HuH-7 (cell line): Measurements from ENCODE around the gene FEZF1.

Source experiments
- DNase-seq: peaks from one replicate; pipeline ENCODE4 v3.0.0; 2011; ENCODE audit warnings: low spot score

The FEZF1 gene

GRCh38 chr7:122304319-122304975, at the start of gene FEZF1:
Gene FEZF1, minus strand, starts transcription at chr7:122304750. Its CDS starts 313 bp downstream, at chr7:122304437.
- peak; percentile 84 for DNase-seq

GRCh38 chr7:122352454-122352853, 47.9 kb upstream of the FEZF1 start:
- DNase-seq = no peak

GRCh38 chr7:122350701-122351100, 46.2 kb upstream of the FEZF1 start:
- no peak for DNase-seq

DNA sequence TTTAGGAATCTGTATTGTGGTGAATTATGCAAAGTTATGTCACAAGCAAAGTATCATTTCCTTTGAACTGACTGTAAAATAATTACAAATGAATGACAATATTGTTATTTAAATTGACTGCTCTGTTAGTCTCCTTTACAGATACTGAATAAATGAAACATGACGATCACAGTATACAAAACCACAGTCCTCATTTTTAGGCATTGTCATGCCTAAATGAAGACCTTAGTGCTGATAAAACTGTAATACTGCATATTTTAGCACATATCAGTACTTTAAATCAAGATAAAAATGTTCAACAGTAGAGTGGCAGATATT, 39.7 kb upstream of the FEZF1 start:
- no peak for DNase-seq

- DNase-seq = no peak
These were observed 39.2 kb upstream of the FEZF1 start for GRCh38 chr7:122343601-122344302.

- DNase-seq = no peak
These were observed 35.9 kb upstream of the FEZF1 start for GRCh38 chr7:122340427-122340826.

DNA sequence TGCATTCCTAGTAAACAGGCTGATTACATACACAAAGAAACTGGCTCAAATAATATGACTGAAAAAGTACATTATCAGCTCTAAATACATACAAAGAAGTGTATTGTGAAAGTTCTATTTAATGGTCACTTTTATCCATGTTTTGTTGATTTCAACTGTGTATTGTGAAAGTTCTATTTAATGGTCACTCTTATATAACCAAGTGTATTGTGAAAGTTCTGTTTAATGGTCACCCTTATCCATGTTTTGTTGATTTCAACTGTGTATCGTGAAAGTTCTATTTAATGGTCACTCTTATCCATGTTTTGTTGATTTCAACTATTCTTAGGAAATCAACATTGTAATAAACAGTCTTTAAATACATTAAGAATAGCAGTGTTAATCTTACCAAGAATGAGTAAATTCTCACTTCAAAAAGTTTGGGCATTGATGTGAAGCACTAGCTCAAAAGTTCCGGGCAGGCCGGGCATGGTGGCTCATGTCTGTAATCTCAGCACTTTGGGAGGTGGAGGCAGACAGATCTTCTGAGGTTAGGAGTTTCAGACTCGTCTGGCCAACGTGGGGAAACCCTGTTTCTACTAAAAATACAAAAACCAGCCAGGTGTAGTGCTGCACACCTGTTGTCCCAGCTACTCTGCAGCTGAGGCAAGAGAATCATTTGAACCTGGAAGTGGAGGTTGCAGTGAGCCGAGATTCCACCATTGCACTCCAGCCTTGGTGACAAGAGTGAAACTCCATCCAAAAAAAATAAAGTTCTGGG, 34.8 kb upstream of the FEZF1 start:
- no peak for DNase-seq

DNA sequence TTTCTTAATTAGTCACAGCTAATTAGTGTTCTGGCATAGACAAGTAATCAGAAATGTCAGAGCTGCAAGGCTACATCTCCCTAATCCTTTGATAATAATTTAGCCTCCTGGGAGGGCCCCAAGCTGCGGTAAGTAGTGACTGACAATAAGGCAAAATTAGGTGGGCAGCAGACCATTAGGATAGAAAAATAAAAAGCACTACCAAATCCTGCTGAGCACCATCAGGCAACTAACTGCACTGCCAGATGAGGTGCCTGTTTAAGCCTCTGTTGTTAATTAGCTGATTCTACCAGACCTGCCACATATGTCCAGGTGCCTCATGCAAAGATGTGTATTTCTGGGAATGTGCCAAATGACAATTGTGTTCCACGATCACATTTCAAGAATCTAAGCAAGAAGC, 32.5 kb upstream of the FEZF1 start:
- DNase-seq = no peak

DNA sequence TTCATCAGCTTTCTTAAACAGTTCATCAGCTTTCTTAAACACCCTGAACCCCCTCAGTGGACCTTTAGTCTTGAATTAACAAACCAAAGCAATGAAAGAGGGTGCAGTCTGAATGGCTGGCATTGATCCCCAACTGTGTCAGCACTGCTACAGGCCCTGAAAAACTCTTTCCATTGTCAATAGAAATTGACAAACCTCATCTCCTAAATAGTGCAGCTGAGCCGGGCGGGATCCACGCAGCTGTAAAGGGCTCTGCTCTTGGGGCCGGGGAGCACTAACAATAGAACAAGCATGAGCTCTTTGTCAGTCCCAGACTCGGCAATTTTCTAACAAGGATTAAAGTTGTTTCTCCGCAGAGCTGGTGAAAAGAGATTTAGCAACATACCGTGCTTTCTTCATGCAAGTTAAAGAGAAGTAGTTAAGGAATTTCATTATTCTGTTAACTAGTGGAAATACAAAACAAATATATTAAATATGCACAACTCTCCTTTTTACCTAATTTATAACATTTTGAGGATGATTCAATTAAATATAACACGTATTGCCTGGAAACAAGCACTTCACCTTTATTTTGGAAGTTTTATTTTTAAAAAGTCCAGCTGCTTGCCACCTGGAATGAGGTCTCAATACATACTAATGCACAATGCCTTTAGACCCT, 24.7 kb upstream of the FEZF1 start:
- DNase-seq = no peak

GRCh38 chr7:122327969-122328368, 23.4 kb upstream of the FEZF1 start:
- no peak for DNase-seq

DNA sequence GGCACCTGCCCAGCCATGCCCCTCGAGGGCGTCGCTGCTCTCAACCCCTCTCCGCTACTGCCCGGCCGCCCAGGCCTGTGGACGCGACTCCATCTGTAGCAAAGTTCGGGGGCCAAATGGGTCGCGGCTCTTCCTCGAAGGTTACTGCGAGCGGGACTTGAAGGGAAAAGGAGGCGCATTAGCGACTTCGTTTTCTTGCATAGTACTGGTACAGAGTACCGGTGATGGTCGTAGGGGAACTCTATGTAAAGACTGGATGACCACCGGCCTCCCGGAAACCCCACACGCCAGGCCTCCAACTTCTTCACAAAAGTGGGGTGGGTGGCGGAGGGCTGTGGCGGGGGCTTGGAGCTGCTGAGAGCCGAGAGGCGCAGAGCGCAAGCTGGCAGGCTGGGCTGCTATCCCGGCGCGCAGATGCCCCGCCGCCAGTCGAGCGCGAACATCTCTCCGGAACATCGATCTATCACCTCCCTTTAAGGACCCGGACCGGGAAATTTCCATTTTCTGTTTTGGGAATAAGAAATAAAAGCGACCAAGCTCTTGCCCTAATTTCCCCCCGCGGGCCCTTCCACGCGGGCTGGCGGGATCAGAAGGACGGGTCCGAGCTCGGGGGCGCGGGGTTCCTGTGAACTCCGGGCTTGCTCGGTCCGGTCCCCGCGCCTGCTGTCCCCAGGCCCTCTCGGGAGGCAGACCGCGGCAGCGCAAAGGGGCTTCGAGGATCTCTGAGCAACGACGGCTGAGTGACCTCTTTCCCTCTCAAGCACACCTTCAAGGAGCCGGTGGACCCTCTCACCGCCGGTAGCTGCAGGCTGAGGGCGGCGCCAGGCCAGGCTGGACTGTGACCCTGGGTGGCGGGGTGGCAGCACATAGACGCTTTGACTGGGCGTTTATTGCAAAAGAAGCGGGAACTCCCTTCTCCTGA, 12.2 kb upstream of the FEZF1 start:
- peak; percentile 76 for DNase-seq

DNA sequence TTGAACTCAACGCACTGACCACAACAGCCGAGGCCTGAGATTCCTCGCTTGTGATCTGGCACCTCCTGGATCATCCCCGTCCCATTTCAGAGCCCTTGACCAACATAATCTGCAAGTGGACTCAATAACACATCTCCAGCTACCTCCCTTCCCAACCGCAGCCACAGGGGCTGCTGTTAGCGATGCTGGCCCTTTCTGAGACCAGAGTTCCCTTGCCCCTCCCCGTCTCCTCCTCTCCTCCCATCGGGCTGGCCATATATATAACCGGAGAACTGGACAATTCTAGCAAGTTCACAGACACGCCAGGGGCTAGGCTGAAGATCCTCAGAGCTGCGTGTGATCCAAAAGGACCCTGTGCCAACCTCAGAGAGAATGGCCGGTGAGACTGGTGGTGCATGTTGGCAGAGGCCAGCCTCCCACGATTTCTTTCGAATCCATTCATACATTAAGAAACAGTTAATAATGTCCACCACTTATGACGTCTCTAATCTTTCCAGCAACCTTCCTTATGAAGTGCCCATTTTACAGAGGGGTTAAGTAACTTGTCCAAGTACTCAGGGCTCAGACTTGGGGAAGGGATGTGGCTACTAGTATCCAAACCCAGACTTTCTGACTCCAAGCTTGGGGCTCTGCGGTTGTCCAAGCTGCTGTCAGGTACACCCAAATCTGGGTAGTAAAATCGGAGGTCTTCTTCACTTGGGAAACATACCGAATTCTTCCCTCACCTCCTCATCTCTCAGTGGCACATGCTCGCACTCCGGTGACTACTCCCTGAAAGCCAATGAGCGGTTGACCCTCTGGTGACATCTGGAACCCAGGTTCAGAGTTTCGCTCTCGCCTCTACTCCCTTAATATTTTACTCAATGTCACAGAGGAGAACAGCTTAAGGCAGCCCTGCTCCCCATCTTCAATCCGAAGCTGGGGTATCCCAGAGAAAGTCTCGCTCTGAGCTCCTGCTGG, 11.2 kb upstream of the FEZF1 start:
- DNase-seq = no peak

DNA sequence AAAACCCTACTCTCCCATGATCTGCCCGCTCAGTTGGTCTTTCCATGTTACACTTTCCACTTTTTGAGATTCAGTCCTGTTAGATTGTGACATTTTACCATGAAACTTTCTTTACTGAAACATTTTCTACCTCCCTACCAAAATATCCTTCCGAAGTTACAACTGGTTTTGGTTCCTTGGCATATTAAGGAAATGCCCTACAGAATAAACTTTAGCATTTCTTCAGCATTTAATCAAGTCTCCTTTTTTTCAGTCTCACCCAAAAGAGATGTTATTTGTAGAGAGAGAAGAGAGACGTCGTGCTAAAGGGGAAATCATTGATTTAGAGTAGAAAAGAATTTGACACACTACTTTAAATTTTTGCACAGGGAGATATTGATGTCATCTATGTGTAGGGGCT, 9.7 kb upstream of the FEZF1 start:
- no peak for DNase-seq

DNA sequence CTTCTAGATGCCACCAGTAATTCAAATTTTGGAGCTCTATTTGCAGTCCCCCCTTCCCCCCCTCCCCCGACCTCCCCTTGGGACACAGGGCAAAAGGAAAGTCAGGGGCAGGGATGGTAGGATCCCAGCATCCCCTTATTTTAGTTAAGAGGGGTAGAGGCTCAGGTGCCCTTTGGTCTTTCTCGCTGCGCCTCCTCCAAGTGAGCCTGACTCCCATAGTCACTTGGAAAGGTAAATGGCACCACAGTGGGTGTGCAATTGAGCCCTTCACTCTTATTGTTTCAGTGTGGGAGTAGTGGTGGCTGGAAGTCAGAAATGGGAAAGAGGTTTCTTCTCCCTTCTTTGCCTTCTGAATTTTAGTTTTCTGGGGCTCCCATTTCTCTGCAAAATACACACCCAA, 8.2 kb upstream of the FEZF1 start:
- DNase-seq = no peak

GRCh38 chr7:122311734-122312450, 7.3 kb upstream of the FEZF1 start:
- DNase-seq = no peak

GRCh38 chr7:122311050-122311700, 6.6 kb upstream of the FEZF1 start:
- no peak for DNase-seq

DNA sequence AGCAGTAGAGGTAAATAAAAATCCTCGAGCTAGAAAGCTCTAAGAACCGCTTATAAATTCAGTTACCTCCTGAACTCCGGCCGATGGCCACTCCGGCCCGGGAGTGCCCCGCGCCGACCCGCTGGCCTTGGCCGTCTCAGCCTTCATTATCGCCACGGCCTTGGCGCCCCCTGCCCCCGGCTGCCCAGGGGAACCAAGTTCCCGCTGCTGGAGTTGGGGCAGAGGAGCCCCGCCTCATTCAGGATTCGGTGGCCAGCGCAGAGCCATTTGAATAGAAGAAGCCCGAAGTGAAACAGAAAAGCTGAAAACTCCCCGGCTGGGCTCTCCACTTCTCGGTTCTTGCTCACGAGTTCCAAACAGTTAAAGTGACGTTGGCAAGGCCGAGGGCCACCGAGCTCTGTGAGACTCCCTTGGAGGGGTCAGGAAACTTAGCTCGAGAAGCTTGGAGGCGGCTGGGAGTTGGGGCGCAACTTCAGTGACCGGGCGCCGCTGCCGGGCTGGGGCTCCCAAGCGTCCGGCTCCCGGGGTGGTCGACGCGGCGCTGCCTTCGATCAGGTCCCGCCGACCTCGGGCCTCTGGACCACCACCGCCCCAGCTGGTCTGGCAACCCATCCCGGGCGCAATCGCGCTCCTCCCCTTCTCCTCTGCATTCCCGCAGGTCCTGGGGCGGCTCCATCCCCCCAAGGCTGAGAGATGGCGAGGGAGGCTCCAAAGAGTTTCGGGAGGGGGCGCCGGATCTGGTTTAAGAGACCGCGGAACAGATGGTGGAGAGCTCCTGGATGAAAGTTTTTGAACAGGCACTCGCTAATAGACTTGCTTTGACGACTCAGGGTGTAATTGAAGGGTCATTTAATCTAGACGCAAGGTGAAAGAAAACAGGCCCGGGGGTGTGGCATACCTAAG, 5.8 kb upstream of the FEZF1 start:
- no peak for DNase-seq

DNA sequence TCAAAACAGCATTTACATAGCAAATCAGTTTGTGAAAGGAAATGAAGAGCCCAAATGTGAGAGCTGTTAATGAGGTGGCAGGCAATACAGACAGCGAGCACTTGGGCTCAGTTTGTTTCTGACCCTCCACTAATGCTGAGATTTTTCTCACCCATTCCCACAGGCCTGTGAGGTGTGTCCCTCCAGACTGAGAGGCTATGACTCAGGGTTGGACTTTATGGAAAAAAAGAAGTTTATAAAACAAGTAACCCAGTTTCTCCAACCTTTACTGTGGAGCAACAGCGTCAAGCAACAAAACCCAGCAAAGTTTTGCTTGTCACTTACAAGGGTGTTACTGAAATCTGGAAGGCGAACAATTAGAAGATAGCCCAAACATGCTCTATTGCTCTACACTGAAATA, 4.9 kb upstream of the FEZF1 start:
- no peak for DNase-seq
